C1 segment of cervical spinal cord (tissue), 14 donors: ENCODE results near the gene FOXN3.

ENCODE experiments used
- DNase-seq, 14 donors: peaks; one replicate each; lab custom pipeline; 2025; lab: John Stamatoyannopoulos, UW

Gene FOXN3

DNA sequence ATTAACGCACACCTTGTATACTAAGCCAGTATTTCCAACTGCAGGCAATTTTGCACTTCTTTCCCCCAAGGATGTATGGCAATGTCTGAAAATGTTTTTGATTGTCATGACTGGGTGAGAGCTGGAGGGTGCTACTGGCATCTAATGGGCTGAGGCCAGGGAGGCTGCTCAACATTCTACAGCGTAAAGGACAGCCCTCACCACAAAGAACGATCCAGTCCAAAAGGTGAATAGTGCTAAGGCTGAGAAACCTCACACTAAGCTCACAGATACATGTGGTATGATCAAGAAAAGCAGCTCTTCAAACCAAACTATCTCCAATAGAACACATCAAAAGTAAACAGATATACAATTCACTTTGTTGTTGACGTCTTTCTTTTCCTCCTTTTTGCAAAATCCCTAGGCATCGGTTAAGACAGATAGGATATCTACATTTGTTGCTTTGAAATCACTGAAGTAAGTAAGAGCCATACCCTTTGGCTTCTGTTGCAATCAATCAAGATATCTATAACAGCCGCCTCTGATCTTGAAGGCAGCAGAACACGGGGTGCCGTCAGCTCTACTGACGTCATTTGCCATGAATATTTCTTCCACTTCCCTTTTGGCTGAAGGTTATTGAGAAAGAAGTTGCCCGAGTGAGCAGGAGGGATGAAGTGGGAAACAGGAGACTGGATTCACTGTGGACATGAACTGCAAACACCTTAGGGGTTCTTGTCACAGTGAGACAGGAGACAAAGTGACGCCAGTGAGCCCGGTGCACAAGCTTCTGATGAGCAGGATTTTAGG lies 218.3 kb downstream of the FOXN3 start:
- peak in 1 of 14 donors; percentile 80 for DNase-seq

DNA sequence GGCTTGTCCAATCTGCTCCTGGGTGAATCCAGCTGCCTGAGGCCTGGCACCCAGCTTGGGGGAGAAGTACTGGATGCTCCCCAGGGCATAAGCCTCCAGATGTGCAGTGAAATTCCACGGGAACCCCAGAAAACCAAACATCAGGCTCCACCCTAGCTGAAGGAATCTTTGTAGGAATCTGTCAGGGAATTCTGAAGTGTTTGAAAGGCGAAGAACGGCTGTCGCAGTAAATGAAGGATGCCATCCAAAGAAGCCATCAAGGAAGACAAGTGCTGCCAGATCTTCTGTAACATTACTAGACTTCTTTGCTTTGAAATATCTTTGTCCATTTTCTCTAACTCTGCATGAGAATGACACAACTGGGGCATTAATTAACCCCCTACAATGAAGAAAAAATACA lies 219.4 kb downstream of the FOXN3 start:
- no peak for DNase-seq

GRCh38 chr14:89196545-89196944 lies 220.5 kb downstream of the FOXN3 start:
- no peak for DNase-seq

DNA sequence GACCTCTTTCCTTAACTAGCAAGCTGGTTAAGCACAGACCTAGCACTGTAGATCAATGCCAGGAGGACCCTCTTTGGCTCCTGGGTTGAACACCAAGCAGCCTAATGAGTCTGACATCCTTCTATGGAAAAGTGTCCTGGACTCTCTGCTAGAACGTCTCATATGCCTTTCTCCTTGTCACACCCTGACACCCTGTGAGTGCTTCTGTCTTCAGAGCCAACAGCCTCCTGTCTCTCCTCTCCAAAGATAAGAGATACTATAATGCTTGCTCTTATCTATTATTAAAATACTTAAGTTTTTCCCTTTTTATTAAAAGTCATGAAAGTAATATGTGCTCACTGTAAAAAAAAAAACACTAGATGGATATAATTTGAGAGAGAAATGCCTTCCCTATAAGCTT lies 222.7 kb downstream of the FOXN3 start:
- no peak for DNase-seq

GRCh38 chr14:89190765-89191513 lies 226.1 kb downstream of the FOXN3 start:
- peak in 4 of 14 donors; percentile 8 to 30 (median 20) for DNase-seq

GRCh38 chr14:89188492-89188891 lies 228.5 kb downstream of the FOXN3 start:
- no peak for DNase-seq

- no peak for DNase-seq
These were observed 229.5 kb downstream of the FOXN3 start for GRCh38 chr14:89187501-89187900.

- no peak for DNase-seq
These were observed 230.1 kb downstream of the FOXN3 start for GRCh38 chr14:89186856-89187376.

DNA sequence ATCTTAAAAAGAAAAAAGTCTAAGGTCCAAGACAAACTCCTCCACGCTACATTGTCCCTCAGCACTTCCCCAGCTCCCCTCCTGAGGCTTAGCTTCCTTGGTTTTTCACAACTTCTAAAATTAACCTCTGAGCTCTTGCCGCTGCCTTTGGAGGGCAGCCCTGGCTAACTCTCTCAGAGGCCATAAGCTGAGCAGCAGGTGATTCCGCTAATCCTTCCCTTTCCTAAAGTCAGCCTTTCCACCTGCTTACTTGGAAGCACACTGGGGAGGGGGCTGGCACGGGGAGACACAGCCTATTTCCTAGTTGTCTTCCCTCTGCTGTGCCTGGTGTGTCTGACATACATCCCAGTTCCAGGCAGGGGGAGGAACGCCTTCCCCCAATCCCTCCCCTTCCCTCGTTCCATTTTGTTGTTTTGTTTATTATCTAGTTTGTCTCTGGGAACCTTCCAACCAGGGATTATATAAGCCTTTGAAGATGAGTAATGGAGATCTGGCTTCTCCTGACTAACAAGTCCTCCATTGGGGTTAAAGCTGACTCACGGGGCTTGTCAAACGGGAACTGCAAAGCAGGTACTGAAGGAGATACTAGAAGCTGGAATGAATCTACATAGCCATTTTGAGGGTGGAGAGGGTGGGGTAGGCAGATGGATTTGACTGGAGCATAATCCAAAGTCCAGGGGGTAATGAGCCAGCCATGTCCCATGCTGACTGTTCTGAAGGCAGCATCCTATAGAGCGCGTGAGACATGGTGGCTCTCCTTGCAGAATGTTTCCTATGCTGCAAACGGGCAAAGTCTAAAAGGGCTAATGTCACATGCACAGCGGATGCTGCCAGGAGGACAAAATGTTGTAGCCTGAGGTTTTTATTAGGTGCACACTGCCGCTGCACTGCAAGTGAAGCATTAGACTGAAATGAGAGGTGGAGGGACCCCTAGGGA lies 230.8 kb downstream of the FOXN3 start:
- DNase-seq, result peak in 3 of 14 donors; percentile 32 to 100 (median 61)

GRCh38 chr14:89184952-89185351 lies 232.1 kb downstream of the FOXN3 start:
- DNase-seq, result peak in 7 of 14 donors; percentile 16 to 92 (median 40)

DNA sequence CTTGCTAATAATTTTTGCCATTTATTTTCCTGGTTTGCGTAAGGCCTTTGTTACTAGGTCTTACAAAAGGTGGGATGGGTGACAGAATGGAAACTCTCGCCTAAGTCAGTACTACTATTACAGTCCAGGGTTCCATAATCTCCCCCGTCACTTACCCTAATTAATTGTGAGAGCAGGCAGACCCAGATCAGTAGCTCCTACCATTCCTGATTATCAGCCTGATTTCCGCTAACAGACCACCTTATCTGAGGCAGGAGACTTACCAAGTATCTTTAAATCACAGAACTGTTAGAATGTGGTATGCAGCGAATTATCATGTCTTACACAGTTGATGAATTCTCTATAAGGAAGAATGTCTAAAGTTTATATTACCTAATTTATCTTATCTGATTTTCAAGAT lies 234.7 kb downstream of the FOXN3 start:
- DNase-seq, result no peak

GRCh38 chr14:89180546-89180945 lies 236.5 kb downstream of the FOXN3 start:
- no peak for DNase-seq

DNA sequence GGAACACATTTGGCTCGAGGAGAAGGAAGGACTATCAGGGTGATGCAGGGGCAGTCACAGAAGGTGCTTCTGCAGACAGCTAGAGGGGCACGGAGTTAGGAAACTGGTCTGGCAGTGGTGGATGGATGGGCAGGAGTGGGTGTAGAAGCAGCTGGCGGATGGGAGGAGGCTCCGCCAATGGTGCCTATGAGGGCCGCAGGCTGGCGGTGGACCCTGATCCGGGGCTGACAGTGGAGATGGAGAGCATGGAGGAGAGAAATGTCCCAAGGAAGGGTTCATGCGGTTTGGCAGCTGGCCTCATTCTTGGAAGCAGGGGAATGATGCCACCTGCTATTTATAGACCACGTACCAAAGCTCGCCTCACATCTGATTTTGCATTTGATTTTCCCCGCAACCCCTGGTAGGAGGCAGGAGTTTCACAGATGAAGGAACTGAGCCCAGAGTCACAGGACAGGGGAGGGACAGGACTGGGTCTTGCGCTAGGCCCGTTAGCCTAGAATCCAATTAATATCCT lies 237.1 kb downstream of the FOXN3 start:
- DNase-seq, result no peak

DNA sequence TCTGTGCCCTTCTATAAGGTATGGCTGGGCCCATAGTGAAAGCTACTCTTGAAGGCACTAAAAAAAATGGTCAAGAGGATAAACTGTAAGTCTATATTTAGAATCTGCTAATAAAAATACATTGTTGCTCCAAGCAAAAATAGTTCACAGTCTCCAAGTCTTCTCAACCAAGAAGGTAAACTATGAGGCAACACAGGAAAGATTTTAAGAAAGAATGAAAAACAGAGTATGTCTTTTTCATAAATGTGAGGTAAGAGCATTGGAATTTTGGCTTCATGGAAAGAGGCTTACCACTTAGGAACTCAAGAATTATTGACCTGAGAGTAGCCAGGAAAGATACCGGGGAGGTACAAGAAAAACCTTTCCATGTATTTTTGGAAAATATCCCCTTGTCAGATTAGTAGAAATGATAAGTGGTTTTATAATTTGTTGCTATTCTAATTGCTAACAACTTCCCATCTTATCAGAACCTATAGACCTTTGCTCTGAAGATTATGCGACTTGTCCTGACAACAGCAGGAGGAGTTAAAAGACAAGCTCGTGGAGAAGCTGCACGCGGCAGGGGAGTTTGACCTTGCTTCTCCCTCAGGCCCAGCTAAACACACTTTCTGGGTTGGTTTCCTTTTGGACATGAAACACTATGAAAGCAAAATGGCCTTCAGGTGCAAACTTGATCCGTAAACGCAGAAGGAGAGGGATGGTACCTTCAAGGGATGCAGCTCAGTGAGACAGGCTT lies 238.1 kb downstream of the FOXN3 start:
- no peak for DNase-seq

DNA sequence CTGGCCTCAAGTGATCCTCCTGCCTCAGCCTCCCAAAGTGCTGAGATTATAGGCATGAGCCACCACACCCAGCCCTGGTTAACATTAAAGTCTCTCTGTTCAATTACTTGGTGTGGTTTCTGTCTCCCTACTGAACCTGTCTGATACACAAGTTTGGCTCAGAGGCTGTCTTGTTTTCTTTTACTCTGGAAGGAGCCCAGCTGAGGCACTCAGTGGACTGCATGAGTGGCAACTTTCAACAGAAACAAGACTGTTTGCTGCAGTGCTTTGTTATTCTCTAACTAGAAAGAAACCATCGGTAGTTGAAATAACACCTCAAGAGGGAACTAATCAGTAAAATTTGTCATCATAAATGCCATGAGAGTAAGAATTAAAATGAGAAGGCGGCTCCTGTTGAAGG lies 238.7 kb downstream of the FOXN3 start:
- DNase-seq, result no peak

DNA sequence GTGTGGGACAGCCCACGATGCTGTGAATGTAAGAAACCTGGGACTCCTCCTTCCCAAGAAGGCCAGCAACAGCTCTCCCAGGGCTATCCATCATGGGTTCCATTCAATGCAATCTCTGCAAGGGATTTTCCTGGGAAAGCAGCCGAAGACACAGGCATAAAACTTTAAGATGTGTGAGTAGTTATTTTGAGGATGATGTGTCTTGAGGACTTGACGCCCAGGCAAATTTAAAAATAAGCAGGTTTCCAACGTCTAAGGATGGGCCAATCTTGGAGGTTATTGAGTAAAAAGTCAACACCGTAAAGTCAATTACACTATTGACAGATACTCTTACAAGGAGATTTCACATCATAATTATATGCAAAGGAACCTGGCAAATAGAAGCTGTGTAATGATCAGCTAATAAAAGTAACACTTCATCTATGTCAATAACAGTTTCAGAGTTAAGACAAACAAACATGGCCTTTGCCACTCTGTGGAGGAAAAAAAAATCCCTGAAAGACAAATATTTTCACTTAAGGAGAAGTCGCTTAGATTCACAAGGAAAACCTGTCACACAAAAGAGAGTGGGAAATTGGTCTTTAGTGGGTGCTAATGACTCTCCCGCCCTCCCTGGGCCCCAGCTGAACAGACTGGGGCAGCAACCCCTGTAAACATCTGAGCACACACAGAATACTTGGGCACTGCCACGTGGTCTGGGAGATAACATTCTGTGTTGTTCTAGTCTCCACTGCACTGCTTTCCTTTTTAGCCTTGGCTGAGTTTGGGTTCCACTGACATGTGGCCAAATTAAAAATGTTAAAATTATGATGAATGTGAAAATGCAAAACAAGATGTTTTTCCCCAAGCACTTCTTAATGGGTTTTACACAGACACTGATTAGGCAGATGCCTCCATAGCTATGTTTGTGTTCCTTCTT lies 240.9 kb downstream of the FOXN3 start:
- DNase-seq, result no peak

- no peak for DNase-seq
These were observed 245.4 kb downstream of the FOXN3 start for GRCh38 chr14:89171628-89172027.

- DNase-seq, result no peak
These were observed 245.9 kb downstream of the FOXN3 start for GRCh38 chr14:89171168-89171567.

- DNase-seq, result no peak
These were observed 249.3 kb downstream of the FOXN3 start for GRCh38 chr14:89167705-89168104.

- DNase-seq, result no peak
These were observed 250.4 kb downstream of the FOXN3 start for GRCh38 chr14:89166633-89167032.
